Nephron (organoid): Measurements from ENCODE around the gene SPEG.

ENCODE experiments used
- H3K27ac Mint-ChIP-seq, 3 experiments: 2 replicates each; pipeline ENCODE4 v1.8.0; 2020; ENCODE audit warnings: mixed read lengths in 3 of 3, mild to moderate bottlenecking in 2 of 3, moderate library complexity in 1 of 3
- H3K27me3 Mint-ChIP-seq: 2 replicates; pipeline ENCODE4 v1.8.0; 2021; ENCODE audit warnings: low read depth, mild to moderate bottlenecking, moderate library complexity, mixed read lengths
- H3K36me3 Mint-ChIP-seq: 2 replicates; pipeline ENCODE4 v1.8.0; 2020; ENCODE audit warnings: low read depth, mixed read lengths
- H3K4me1 Mint-ChIP-seq: 2 replicates; pipeline ENCODE4 v1.8.0; 2020; ENCODE audit warnings: mixed read lengths
- H3K4me3 Mint-ChIP-seq, 3 experiments: 2 replicates each; pipeline ENCODE4 v1.8.0; 2020; ENCODE audit warnings: mild to moderate bottlenecking in 3 of 3, mixed read lengths in 3 of 3, moderate library complexity in 2 of 3
- H3K9me3 Mint-ChIP-seq: 2 replicates; pipeline ENCODE4 v1.8.0; 2020; ENCODE audit warnings: mixed read lengths
- CTCF ChIP-seq, 3 experiments: fragments of 200-600 bp; sonication (generic); IDR thresholded peaks; one replicate each; pipeline ENCODE4 v1.5.0; 2021; ENCODE audit warnings: antibody characterized with exemption in 3 of 3; ENCODE audit not compliant: unreplicated experiment in 3 of 3

Gene SPEG

GRCh38 chr2:219545295-219545942 is 110.8 kb downstream of the SPEG start:
- Mint-ChIP-seq H3K9me3 (no peaks in the 10 kb centered on the region), H3K36me3 (peaks cover 18% of the 10 kb centered on the region), H3K27ac (no peak overlapping the region), H3K4me3 (peak overlapping the region; percentile 87 to 90 (median 88)), H3K4me1 (peaks cover 36% of the 10 kb centered on the region), H3K27me3 (peaks cover 16% of the 10 kb centered on the region)
- no peak for TF ChIP-seq CTCF (IDR thresholded peaks at IDR 0.05; ENCODE audit: unreplicated experiment in 3 of 3)

- Mint-ChIP-seq H3K4me3 (peak overlapping the region; percentile 43 to 66 (median 63)), H3K9me3 (no peaks in the 10 kb centered on the region), H3K4me1 (peaks cover 37% of the 10 kb centered on the region), H3K27ac (peak overlapping the region in 1 of 3 experiments; percentile 1), H3K36me3 (peaks cover 15% of the 10 kb centered on the region), H3K27me3 (peaks cover 18% of the 10 kb centered on the region)
- no peak for TF ChIP-seq CTCF (IDR thresholded peaks at IDR 0.05; ENCODE audit: unreplicated experiment in 3 of 3)
Observed at GRCh38 chr2:219545943-219546352, 111.3 kb downstream of the SPEG start.

- no peak for TF ChIP-seq CTCF (IDR thresholded peaks at IDR 0.05; ENCODE audit: unreplicated experiment in 3 of 3)
- H3K36me3 Mint-ChIP-seq = peaks cover 10% of the 10 kb centered on the region
Observed at GRCh38 chr2:219547621-219548020, 113.0 kb downstream of the SPEG start.

More at GRCh38 chr2:219547621-219548020, 113.0 kb downstream of the SPEG start:
- no peak overlapping the region for H3K4me3 Mint-ChIP-seq
- H3K27ac Mint-ChIP-seq = no peak overlapping the region
- H3K27me3 Mint-ChIP-seq = peaks cover 21% of the 10 kb centered on the region
- H3K4me1 Mint-ChIP-seq = peaks cover 30% of the 10 kb centered on the region
- H3K9me3 Mint-ChIP-seq = no peaks in the 10 kb centered on the region
